ENCODE results near the gene ESR1.
"Not testable (repeated sequence)": the region's sequence is repeated elsewhere in the genome, so short reads cannot be mapped to it uniquely, and the experiment has no call there.

The ESR1 gene

GRCh38 chr6:152110886-152111820, 303.7 kb downstream of the ESR1 start:
- H3K4me3 ChIP-seq (ENCODE audit: low read length): no peak overlapping the region
- DNase-seq (ENCODE audit: low read depth, low spot score): peak; percentile 8

GRCh38 chr6:152112491-152113261, 305.2 kb downstream of the ESR1 start:
- no peak overlapping the region for H3K4me3 ChIP-seq (ENCODE audit: low read length)
- no peak for DNase-seq (ENCODE audit: low read depth, low spot score)

GRCh38 chr6:152117156-152118133, 310.0 kb downstream of the ESR1 start:
- H3K4me3 ChIP-seq (ENCODE audit: low read length): no peak overlapping the region
- no peak for DNase-seq (ENCODE audit: low read depth, low spot score)

GRCh38 chr6:152118224-152118623, 310.7 kb downstream of the ESR1 start:
- no peak overlapping the region for H3K4me3 ChIP-seq (ENCODE audit: low read length)
- DNase-seq (ENCODE audit: low read depth, low spot score): no peak

- DNase-seq (ENCODE audit: low read depth, low spot score): no peak
- H3K4me3 ChIP-seq (ENCODE audit: low read length): no peak overlapping the region
Measured at GRCh38 chr6:152118678-152119077, 311.2 kb downstream of the ESR1 start.

- H3K4me3 ChIP-seq (ENCODE audit: low read length): no peak overlapping the region
- DNase-seq (ENCODE audit: low read depth, low spot score): no peak
Measured at GRCh38 chr6:152119831-152120230, 312.3 kb downstream of the ESR1 start.

- no peak for DNase-seq (ENCODE audit: low read depth, low spot score)
- H3K4me3 ChIP-seq (ENCODE audit: low read length): no peak overlapping the region
Measured at GRCh38 chr6:152121910-152122309, 314.4 kb downstream of the ESR1 start.

- no peak overlapping the region for H3K4me3 ChIP-seq (ENCODE audit: low read length)
- DNase-seq (ENCODE audit: low read depth, low spot score): no peak
Measured at GRCh38 chr6:152122434-152122833, 315.0 kb downstream of the ESR1 start.

- no peak overlapping the region for H3K4me3 ChIP-seq (ENCODE audit: low read length)
- no peak for DNase-seq (ENCODE audit: low read depth, low spot score)
Measured at GRCh38 chr6:152123076-152123475, 315.6 kb downstream of the ESR1 start.

- peak; percentile 24 for DNase-seq (ENCODE audit: low read depth, low spot score)
- no peak overlapping the region for H3K4me3 ChIP-seq (ENCODE audit: low read length)
Measured at GRCh38 chr6:152124429-152125074, 317.1 kb downstream of the ESR1 start.

GRCh38 chr6:152127432-152128165, 320.1 kb downstream of the ESR1 start:
- no peak for DNase-seq (ENCODE audit: low read depth, low spot score)
- no peak overlapping the region for H3K4me3 ChIP-seq (ENCODE audit: low read length)

- no peak overlapping the region for H3K4me3 ChIP-seq (ENCODE audit: low read length)
- DNase-seq (ENCODE audit: low read depth, low spot score): no peak
Measured at GRCh38 chr6:152129691-152130151, 322.2 kb downstream of the ESR1 start.

GRCh38 chr6:152130441-152130840, 323.0 kb downstream of the ESR1 start:
- DNase-seq (ENCODE audit: low read depth, low spot score): no peak
- H3K4me3 ChIP-seq (ENCODE audit: low read length): no peak overlapping the region

- no peak for DNase-seq (ENCODE audit: low read depth, low spot score)
- H3K4me3 ChIP-seq (ENCODE audit: low read length): no peak overlapping the region
Measured at GRCh38 chr6:152135755-152136448, 328.4 kb downstream of the ESR1 start.

GRCh38 chr6:152136449-152136825, 329.0 kb downstream of the ESR1 start:
- no peak overlapping the region for H3K4me3 ChIP-seq (ENCODE audit: low read length)
- DNase-seq (ENCODE audit: low read depth, low spot score): no peak

GRCh38 chr6:152138344-152138743, 330.9 kb downstream of the ESR1 start:
- not testable (repeated sequence) for H3K4me3 ChIP-seq (ENCODE audit: low read length); DNase-seq (ENCODE audit: low read depth, low spot score)

GRCh38 chr6:152142105-152142504, 334.6 kb downstream of the ESR1 start:
- H3K4me3 ChIP-seq (ENCODE audit: low read length): no peak overlapping the region
- no peak for DNase-seq (ENCODE audit: low read depth, low spot score)

Measured in Jurkat, Clone E6-1 (cell line).